ENCODE data around the gene ADD2.

Gene ADD2

GRCh38 chr2:70698847-70699246, 69.2 kb downstream of the ADD2 start:
- FAIRE-seq = no peak

GRCh38 chr2:70697603-70698383, 70.2 kb downstream of the ADD2 start:
- FAIRE-seq = no peak

- no peak for FAIRE-seq
Measured at GRCh38 chr2:70696142-70696541, 71.9 kb downstream of the ADD2 start.

GRCh38 chr2:70692256-70692655, 75.7 kb downstream of the ADD2 start:
- no peak for FAIRE-seq

- FAIRE-seq = no peak
Measured at GRCh38 chr2:70691497-70692140, 76.4 kb downstream of the ADD2 start.

GRCh38 chr2:70690846-70691245, 77.2 kb downstream of the ADD2 start:
- FAIRE-seq = no peak

GRCh38 chr2:70688427-70688826, 79.6 kb downstream of the ADD2 start:
- no peak for FAIRE-seq

GRCh38 chr2:70687461-70687795, 80.6 kb downstream of the ADD2 start:
- no peak for FAIRE-seq

- no peak for FAIRE-seq
Measured at GRCh38 chr2:70686577-70687460, 81.2 kb downstream of the ADD2 start.

GRCh38 chr2:70685771-70686171, 82.2 kb downstream of the ADD2 start:
- no peak for FAIRE-seq

- no peak for FAIRE-seq
Measured at GRCh38 chr2:70684846-70685622, 83.0 kb downstream of the ADD2 start.

GRCh38 chr2:70683455-70683854, 84.5 kb downstream of the ADD2 start:
- no peak for FAIRE-seq

GRCh38 chr2:70680735-70681134, 87.3 kb downstream of the ADD2 start:
- no peak for FAIRE-seq

GRCh38 chr2:70679259-70679658, 88.7 kb downstream of the ADD2 start:
- FAIRE-seq = no peak

- no peak for FAIRE-seq
Measured at GRCh38 chr2:70678576-70679143, 89.3 kb downstream of the ADD2 start.

GRCh38 chr2:70676301-70677035, 91.5 kb downstream of the ADD2 start:
- no peak for FAIRE-seq

- FAIRE-seq = no peak
Measured at GRCh38 chr2:70675862-70676261, 92.1 kb downstream of the ADD2 start.

GRCh38 chr2:70674636-70675430, 93.2 kb downstream of the ADD2 start:
- no peak for FAIRE-seq

GRCh38 chr2:70673041-70673647, 94.9 kb downstream of the ADD2 start:
- no peak for FAIRE-seq

GRCh38 chr2:70671092-70671675, 96.8 kb downstream of the ADD2 start:
- FAIRE-seq = no peak

Data from TTC549 (cell line).